ENCODE data around the gene GDF11. TPM values are rescaled to one million over a fixed set of nuclear protein-coding genes. Genes with fewer than 3 reads are reported as not detected.

Gene GDF11
- polyA plus RNA-seq, 1 experiment, result 4.2 TPM

DNA sequence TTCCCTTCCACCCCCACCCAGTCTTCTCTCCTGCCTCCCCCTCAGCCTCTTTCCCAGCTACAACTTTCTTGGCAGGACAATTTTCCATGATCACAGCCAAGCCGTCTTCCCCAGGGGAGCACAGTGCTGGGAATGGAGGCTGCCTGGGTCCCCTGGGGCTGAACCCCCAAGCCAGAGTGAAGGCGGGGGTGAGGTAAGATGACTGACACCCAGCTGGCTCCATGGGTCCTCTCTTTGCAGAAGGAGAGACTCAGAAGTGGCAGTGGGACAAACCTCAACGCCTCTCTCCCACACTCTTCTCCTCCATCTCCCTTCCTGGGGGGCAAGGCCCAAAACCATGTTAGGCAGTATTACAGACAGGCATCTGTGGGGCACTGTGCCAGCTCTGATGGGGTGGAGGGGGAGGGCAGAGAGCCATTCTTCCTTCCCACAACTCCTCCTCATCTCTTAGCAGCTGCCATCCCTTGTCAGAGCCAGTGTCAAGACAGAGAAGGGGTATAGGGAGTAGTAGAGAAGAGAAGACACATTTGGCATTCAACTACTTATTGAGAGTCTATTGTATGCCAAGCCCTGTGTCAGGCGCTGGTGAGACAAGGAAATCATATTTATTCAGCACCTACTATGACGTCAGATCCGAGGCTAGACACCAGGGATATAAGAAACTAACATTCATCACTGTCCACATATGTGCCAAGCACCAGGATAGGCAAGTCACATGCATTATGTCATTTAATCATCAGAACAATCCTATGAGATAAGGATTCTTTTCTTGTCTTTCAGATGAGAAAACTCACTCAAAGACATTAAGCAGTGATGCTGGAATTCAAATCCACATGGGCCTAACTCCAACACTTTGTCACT is 38.8 kb upstream of the GDF11 start:
- TF ChIP-seq, protein P1, sequence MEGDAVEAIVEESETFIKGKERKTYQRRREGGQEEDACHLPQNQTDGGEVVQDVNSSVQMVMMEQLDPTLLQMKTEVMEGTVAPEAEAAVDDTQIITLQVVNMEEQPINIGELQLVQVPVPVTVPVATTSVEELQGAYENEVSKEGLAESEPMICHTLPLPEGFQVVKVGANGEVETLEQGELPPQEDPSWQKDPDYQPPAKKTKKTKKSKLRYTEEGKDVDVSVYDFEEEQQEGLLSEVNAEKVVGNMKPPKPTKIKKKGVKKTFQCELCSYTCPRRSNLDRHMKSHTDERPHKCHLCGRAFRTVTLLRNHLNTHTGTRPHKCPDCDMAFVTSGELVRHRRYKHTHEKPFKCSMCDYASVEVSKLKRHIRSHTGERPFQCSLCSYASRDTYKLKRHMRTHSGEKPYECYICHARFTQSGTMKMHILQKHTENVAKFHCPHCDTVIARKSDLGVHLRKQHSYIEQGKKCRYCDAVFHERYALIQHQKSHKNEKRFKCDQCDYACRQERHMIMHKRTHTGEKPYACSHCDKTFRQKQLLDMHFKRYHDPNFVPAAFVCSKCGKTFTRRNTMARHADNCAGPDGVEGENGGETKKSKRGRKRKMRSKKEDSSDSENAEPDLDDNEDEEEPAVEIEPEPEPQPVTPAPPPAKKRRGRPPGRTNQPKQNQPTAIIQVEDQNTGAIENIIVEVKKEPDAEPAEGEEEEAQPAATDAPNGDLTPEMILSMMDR (IDR thresholded peaks at IDR 0.05; ENCODE audit: low read depth, low read length), result no peak
- CTCF ChIA-PET, result no interaction called here

DNA sequence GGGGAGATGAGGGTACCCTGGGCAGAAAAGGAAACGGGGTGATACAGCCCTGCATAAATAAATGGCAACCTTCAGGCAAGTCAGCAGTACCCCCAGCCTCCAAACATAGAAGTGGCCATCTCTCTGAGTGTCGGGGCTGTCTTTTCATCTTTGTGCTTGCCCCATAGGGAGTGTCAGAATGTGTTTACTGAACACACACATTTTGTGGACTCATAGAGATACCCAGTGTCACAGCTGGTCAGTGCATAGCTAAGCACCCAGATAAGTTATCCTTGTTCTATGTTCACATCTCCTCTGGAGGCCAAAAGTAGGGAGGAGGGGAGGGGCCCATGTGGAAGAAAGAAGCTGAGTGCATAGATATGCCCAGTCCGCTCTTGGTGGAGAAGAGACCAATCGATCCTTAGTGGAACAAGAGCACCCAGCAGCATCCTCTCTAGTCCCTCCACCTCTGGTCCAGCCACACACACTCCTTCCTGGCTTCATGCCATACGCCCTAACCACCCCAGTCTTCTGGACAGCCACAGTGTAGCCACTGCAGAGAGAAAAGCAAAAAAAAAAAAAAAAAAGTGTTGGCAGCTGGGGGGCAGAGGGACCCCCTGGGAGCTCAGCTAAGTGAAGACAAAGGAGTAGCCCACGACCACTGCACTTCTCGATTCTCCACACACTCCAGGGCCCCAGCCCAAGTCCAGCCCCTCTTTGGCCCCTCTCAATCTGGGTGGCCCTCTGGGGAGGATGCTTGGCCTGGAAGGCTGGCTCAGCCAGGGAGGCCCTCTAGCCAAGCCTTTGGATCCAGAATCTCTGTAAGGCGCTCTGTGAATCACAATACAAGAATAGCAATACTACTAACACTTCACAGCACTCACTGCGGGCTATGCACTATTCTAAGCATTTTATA is 37.9 kb upstream of the GDF11 start:
- ChIA-PET CTCF (interaction anchor here (1.4 kb wide), 1 partner anchor 48 kb away, joined by 3 read pairs; no protein-coding TSS in a partner anchor), POLR2A (interaction anchor here (1.2 kb wide), 1 partner anchor 24 kb away, joined by 3 read pairs; no protein-coding TSS in a partner anchor)
- Histone ChIP-seq H3K27ac (ENCODE audit: low read depth, low read length) (no peak overlapping the region), H3K27me3 (ENCODE audit: control insufficient read depth, insufficient read depth, low read length) (peaks cover 7% of the 10 kb centered on the region), H3K4me3 (ENCODE audit: low read depth, low read length) (no peak overlapping the region), H3K9me3 (ENCODE audit: control insufficient read depth, insufficient read depth, low read length) (no peaks in the 10 kb centered on the region; the same call in 1 of the 2 replicates)
- no peak for DNase-seq (ENCODE audit: low read depth, low spot score)
- TF ChIP-seq, protein P1 (IDR thresholded peaks at IDR 0.05; ENCODE audit: low read depth, low read length), result no peak

More for the DNA sequence above, 38.8 kb upstream of the GDF11 start:
- Histone ChIP-seq H3K27me3 (ENCODE audit: control insufficient read depth, insufficient read depth, low read length) (peaks cover 3% of the 10 kb centered on the region), H3K27ac (ENCODE audit: low read depth, low read length) (no peak overlapping the region), H3K4me3 (ENCODE audit: low read depth, low read length) (no peak overlapping the region), H3K9me3 (ENCODE audit: control insufficient read depth, insufficient read depth, low read length) (no peaks in the 10 kb centered on the region; the same call in 1 of the 2 replicates)
- no peak for DNase-seq (ENCODE audit: low read depth, low spot score)
- POLR2A ChIA-PET, result no interaction called here

DNA sequence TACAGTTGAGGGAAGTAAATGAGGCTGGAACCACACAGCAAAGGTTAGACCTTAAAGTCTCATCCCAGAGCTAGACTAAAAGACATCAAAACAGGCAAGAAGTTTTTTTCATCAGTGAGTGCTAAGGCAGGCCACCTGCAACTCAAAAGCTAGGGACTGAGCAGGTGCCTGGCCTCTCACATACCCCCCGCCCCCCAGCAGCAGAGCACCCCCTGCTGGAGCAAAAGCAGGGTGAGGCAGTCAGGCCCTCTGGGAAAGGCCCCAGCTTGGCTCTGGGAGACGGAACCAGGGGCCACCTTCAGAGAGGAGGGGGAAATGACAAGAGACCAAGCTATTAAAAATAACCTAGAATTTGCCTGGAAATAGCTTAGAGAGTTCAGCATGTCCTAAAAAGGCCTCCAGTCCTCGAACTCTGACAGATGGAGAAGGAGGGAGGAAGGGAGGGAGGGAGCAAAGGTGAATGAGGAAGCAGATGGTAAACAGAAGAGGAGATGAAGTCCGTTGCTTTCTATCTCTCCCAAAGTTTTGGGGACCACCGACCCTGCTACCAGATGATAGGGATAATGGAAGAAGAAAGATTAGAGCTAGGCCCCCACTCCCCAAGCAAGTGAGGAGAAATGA is 37.0 kb upstream of the GDF11 start:
- no peak overlapping the region for H3K27ac ChIP-seq (ENCODE audit: low read depth, low read length)
- ChIA-PET POLR2A (interaction anchor here (1.2 kb wide), 1 partner anchor 24 kb away, joined by 3 read pairs; no protein-coding TSS in a partner anchor), CTCF (interaction anchor here (1.0 to 1.4 kb wide), 3 partner anchors 9 to 87 kb away, joined by 3 to 7 read pairs (median 3); no protein-coding TSS in a partner anchor)
- no peak overlapping the region for H3K4me3 ChIP-seq (ENCODE audit: low read depth, low read length)
- peaks cover 7% of the 10 kb centered on the region for H3K27me3 ChIP-seq (ENCODE audit: control insufficient read depth, insufficient read depth, low read length)
- no peaks in the 10 kb centered on the region; the same call in 1 of the 2 replicates for H3K9me3 ChIP-seq (ENCODE audit: control insufficient read depth, insufficient read depth, low read length)
- TF ChIP-seq, protein P1 (IDR thresholded peaks at IDR 0.05; ENCODE audit: low read depth, low read length), result peak; percentile 41
- DNase-seq (ENCODE audit: low read depth, low spot score), result no peak

DNA sequence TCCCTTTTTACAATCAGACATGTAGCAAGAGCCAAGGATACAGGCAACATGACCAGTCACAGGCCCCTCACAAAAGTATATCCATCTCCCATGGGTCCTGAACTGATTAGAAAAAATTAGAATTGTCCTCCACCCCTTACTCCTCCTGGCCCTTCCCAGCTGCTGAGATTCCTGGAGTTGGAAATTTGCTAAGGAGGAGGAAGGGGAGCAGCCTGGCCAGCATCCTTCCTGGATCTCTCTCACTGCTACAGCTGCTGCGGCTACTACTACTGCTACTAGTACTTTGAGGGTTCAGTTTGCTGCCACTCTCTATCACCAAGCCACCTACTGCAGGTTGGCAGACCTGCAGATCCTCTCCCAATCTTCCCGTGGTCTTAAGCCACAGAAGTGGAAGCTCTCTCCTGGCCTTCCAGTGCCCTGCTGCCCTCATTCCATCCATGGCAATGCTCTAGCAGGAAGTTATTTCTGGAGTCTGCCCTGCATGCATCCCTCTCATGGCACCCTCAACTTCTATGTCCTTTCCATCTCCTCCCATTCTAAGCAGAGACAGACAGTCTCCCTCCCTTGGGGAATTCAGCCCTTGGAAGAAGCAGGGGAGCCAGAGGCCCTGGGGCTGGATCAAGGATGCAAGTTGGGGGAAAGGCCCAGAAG is 36.2 kb upstream of the GDF11 start:
- TF ChIP-seq, protein P1 (IDR thresholded peaks at IDR 0.05; ENCODE audit: low read depth, low read length), result no peak
- Histone ChIP-seq H3K27ac (ENCODE audit: low read depth, low read length) (no peak overlapping the region), H3K27me3 (ENCODE audit: control insufficient read depth, insufficient read depth, low read length) (peaks cover 7% of the 10 kb centered on the region), H3K4me3 (ENCODE audit: low read depth, low read length) (peak overlapping the region; percentile 65), H3K9me3 (ENCODE audit: control insufficient read depth, insufficient read depth, low read length) (no peaks in the 10 kb centered on the region; the same call in 1 of the 2 replicates)
- POLR2A ChIA-PET, result interaction anchor here (0.6 to 1.2 kb wide), 2 partner anchors 23 to 130 kb away, joined by 3 to 4 read pairs; no protein-coding TSS in a partner anchor
- DNase-seq (ENCODE audit: low read depth, low spot score), result no peak
- CTCF ChIA-PET, result interaction anchor here (0.8 to 1.2 kb wide), 3 partner anchors 10 to 88 kb away, joined by 3 to 7 read pairs (median 3); no protein-coding TSS in a partner anchor

All from AG04450 (cell line).